ENCODE data around the gene PARP1.

PARP1 gene

DNA sequence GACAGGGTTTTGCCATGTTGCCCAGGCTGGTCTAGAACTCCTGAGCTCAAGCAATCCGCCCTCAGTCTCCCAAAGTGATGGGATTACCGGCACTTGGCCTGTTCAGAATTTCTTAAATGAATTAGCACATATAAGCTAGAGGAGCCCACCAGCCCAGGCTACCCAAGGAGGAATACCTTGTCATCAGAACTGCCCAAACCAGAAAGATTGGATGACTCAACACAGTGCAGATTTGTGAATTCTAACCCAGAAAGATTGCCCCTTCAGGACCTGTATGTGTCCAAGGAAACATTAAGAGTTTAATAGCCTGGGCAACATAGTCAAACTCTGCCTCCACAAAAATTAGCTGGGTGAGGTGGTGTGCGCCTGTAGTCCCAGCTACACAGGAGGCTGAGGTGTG is 84.9 kb downstream of the PARP1 start:
- Histone ChIP-seq H3K4me3 (ENCODE audit: low read depth in 1 of 2, low read length in 1 of 2) (no peak overlapping the region), H3K4me1 (ENCODE audit: control insufficient read depth in 1 of 2, insufficient read depth in 1 of 2, low read depth in 1 of 2, low read length in 1 of 2) (no peaks in the 10 kb centered on the region), H3K27me3 (no peaks in the 10 kb centered on the region), H3K9me3 (no peaks in the 10 kb centered on the region), H3K27ac (no peak overlapping the region), H3K36me3 (no peaks in the 10 kb centered on the region)
- TF ChIP-seq CTCF (IDR thresholded peaks at IDR 0.05) = no peak

- no peak overlapping the region for H3K27ac ChIP-seq
- H3K4me3 ChIP-seq (ENCODE audit: low read depth in 1 of 2, low read length in 1 of 2) = no peak overlapping the region
- no peaks in the 10 kb centered on the region for H3K9me3 ChIP-seq
- no peaks in the 10 kb centered on the region for H3K27me3 ChIP-seq
- H3K4me1 ChIP-seq (ENCODE audit: control insufficient read depth in 1 of 2, insufficient read depth in 1 of 2, low read depth in 1 of 2, low read length in 1 of 2) = no peaks in the 10 kb centered on the region
- no peaks in the 10 kb centered on the region for H3K36me3 ChIP-seq
- TF ChIP-seq CTCF (IDR thresholded peaks at IDR 0.05) = no peak
These were observed 87.0 kb downstream of the PARP1 start for GRCh38 chr1:226320930-226321329.

GRCh38 chr1:226318471-226318870 is 89.4 kb downstream of the PARP1 start:
- Histone ChIP-seq H3K27me3 (peaks cover 21% of the 10 kb centered on the region), H3K4me1 (ENCODE audit: control insufficient read depth in 1 of 2, insufficient read depth in 1 of 2, low read depth in 1 of 2, low read length in 1 of 2) (no peaks in the 10 kb centered on the region), H3K9me3 (no peaks in the 10 kb centered on the region), H3K4me3 (ENCODE audit: low read depth in 1 of 2, low read length in 1 of 2) (no peak overlapping the region), H3K36me3 (no peaks in the 10 kb centered on the region), H3K27ac (no peak overlapping the region)
- no peak for TF ChIP-seq CTCF (IDR thresholded peaks at IDR 0.05)

GRCh38 chr1:226314055-226314454 is 93.8 kb downstream of the PARP1 start:
- Histone ChIP-seq H3K4me1 (ENCODE audit: control insufficient read depth in 1 of 2, insufficient read depth in 1 of 2, low read depth in 1 of 2, low read length in 1 of 2) (peaks cover 7% of the 10 kb centered on the region in 2 experiments), H3K9me3 (no peaks in the 10 kb centered on the region), H3K36me3 (no peaks in the 10 kb centered on the region), H3K27me3 (peaks cover 42% of the 10 kb centered on the region), H3K27ac (no peak overlapping the region), H3K4me3 (ENCODE audit: low read depth in 1 of 2, low read length in 1 of 2) (no peak overlapping the region)
- TF ChIP-seq CTCF (IDR thresholded peaks at IDR 0.05) = no peak

- H3K4me1 ChIP-seq (ENCODE audit: control insufficient read depth in 1 of 2, insufficient read depth in 1 of 2, low read depth in 1 of 2, low read length in 1 of 2) = peaks cover 15 to 18% of the 10 kb centered on the region in 2 experiments
These were observed 95.8 kb downstream of the PARP1 start for GRCh38 chr1:226312065-226312464.

More at GRCh38 chr1:226312065-226312464, 95.8 kb downstream of the PARP1 start:
- no peaks in the 10 kb centered on the region for H3K9me3 ChIP-seq
- no peaks in the 10 kb centered on the region for H3K36me3 ChIP-seq
- peaks cover 42% of the 10 kb centered on the region for H3K27me3 ChIP-seq
- no peak overlapping the region for H3K4me3 ChIP-seq (ENCODE audit: low read depth in 1 of 2, low read length in 1 of 2)
- no peak for TF ChIP-seq CTCF (IDR thresholded peaks at IDR 0.05)
- no peak overlapping the region for H3K27ac ChIP-seq

Data from neutrophil (primary cell).